Neural progenitor cell (in vitro differentiated cells): ENCODE data around the gene AMER2.

Experiments used
- CTCF ChIP-seq: fragments of 200-600 bp; sonication (generic); IDR thresholded peaks from 2 replicates; pipeline ENCODE4 v1.5.1; 2017; ENCODE audit warnings: antibody characterized with exemption, mild to moderate bottlenecking
- EZH2 ChIP-seq: fragments of 200-600 bp; sonication (generic); IDR thresholded peaks from 2 replicates; pipeline ENCODE4 v1.6.1; 2017; ENCODE audit warnings: antibody characterized with exemption, mild to moderate bottlenecking, moderate library complexity

GRCh38 chr13:25175431-25175830 lies 3.3 kb upstream of the AMER2 start:
- TF ChIP-seq CTCF (no peak), EZH2 (no peak)
